Esophagus squamous epithelium (tissue), 5 donors: ENCODE measurements around the gene INO80D. TPM values are rescaled to one million over a fixed set of nuclear protein-coding genes. Genes with fewer than 3 reads are reported as not detected.

Source experiments
- DNase-seq: peaks from one replicate; lab custom pipeline; 2025; lab: John Stamatoyannopoulos, UW
- H3K27ac ChIP-seq, 4 donors: fragments of 200-600 bp; sonication (generic); one replicate each; pipeline ENCODE4 v1.5.1; 2016 to 2019; ENCODE audit warnings: mild to moderate bottlenecking in 1 of 4
- H3K27me3 ChIP-seq, 4 donors: fragments of 200-600 bp; sonication (generic); 1 replicate in 3 of 4; 2 replicates in 1 of 4; pipeline versions ENCODE4 v1.5.1 to v1.6.0; 2017 to 2021; ENCODE audit warnings: antibody characterized with exemption in 1 of 4
- H3K36me3 ChIP-seq, 3 donors: fragments of 200-600 bp; sonication (generic); one replicate each; pipeline ENCODE4 v1.5.1; 2016 to 2019
- H3K4me1 ChIP-seq, 3 donors: fragments of 200-600 bp; sonication (generic); one replicate each; pipeline ENCODE4 v1.5.1; 2017 to 2019
- H3K4me3 ChIP-seq, 4 donors: fragments of 200-600 bp; sonication (generic); 1 replicate in 3 of 4; 2 replicates in 1 of 4; pipeline ENCODE4 v1.5.1; 2016 to 2019; ENCODE audit warnings: mild to moderate bottlenecking in 2 of 4, moderate library complexity in 1 of 4
- H3K9me3 ChIP-seq, 3 donors: fragments of 200-600 bp; sonication (generic); one replicate each; pipeline ENCODE4 v1.5.1; 2016 to 2019
- CTCF ChIP-seq, 6 experiments: fragments of 450-650 bp in 4 of 6; fragments of 200-600 bp in 2 of 6; sonication (generic) in 2 of 6; IDR thresholded peaks; one replicate each; pipeline ENCODE4 v1.5.1; 2016 to 2019; ENCODE audit warnings: antibody characterized with exemption in 6 of 6, mild to moderate bottlenecking in 4 of 6, moderate library complexity in 4 of 6
- POLR2A ChIP-seq, 4 donors: fragments of 450-650 bp; IDR thresholded peaks; one replicate each; pipeline ENCODE4 v1.6.1; 2017; ENCODE audit warnings: antibody characterized with exemption in 4 of 4, mild to moderate bottlenecking in 4 of 4, moderate library complexity in 3 of 4
- WGBS, 2 donors: methylation state at CpG; one replicate each; pipeline ENCODE4 v1.1.5; 2018; 5-methylcytosine and 5-hydroxymethylcytosine counted together
- intact Hi-C: fragments of 100-400 bp; cut with DNase I; formaldehyde crosslinking; loops from one replicate; pipeline ENCODE4 v1.15.0; 2022
- total RNA-seq, 4 donors: library from RNA; depleted of rRNA; stranded (reverse); fragments of >200 nt; gene quantifications; one replicate each; pipeline ENCODE4 v1.1.0, GENCODE V29; 2016
- donor health status: DM: yes; HTN: yes; CAD: no.

Gene INO80D
- total RNA-seq, 4 donors from 2014 or later = 9.6 to 20.2 (median 17.1) TPM

DNA sequence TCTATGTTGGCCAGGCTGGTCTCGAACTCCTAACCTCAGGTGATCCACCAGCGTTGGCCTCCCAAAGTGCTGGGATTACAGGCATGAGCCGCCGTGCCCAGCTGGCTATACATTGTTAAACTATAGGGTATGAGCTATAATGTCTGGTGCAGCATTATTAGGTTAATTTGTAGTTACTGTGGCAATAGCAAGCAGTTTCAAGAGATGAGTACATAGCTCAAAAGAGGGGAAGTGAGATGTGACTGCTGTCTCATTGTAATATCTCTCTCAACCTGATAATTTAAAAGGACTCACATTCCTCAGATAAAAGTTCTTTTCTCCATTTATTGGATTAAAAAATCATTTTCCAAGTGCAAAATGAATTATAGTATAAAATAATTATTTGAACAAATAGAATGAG lies 116.4 kb downstream of the INO80D start:
- Histone ChIP-seq H3K9me3 (no peaks in the 10 kb centered on the region), H3K4me1 (peaks cover 0 to 21% (median 0%) of the 10 kb centered on the region in 3 donors), H3K27me3 (peaks cover 0 to 5% (median 0%) of the 10 kb centered on the region in 4 donors), H3K4me3 (no peak overlapping the region), H3K36me3 (no peaks in the 10 kb centered on the region), H3K27ac (no peak overlapping the region)
- intact Hi-C loops = no loop called here
- TF ChIP-seq CTCF (IDR thresholded peaks at IDR 0.05) = no peak
- no peak for TF ChIP-seq POLR2A (IDR thresholded peaks at IDR 0.05)
- WGBS, 2 donors = 78 to 86% methylated on average over 4 of the region's 4 CpGs
- no peak for DNase-seq

GRCh38 chr2:205967391-205968075 lies 118.4 kb downstream of the INO80D start:
- no peaks in the 10 kb centered on the region for H3K36me3 ChIP-seq
- no peak for DNase-seq
- TF ChIP-seq POLR2A (IDR thresholded peaks at IDR 0.05) = no peak
- TF ChIP-seq CTCF (IDR thresholded peaks at IDR 0.05) = no peak
- 61 to 75% methylated on average over 6 of the region's 7 CpGs for WGBS, 2 donors
- H3K4me3 ChIP-seq = no peak overlapping the region
- peaks cover 0 to 5% (median 0%) of the 10 kb centered on the region in 4 donors for H3K27me3 ChIP-seq
- peaks cover 0 to 21% (median 0%) of the 10 kb centered on the region in 3 donors for H3K4me1 ChIP-seq
- H3K9me3 ChIP-seq = no peaks in the 10 kb centered on the region
- H3K27ac ChIP-seq = no peak overlapping the region
- intact Hi-C loops = no loop called here

DNA sequence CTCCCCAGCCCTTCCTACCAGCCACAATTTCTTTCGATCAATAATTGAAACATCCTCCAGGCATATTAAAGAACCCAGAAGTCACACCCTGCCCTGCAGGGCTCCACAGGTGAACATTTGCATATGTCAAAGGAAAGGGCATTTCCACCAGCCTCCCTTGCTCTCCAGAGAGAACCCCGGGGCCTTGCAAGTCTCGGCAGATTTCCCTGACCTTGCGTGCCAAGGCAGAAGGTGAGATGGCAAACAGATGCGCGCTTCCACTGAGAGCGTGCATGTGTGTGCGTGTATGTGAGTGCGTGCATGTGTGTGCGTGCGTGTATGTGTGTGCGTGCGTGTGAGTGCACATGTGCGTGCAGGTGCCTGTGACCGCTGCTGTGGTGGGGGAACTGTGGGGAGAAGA lies 120.3 kb downstream of the INO80D start:
- TF ChIP-seq POLR2A (IDR thresholded peaks at IDR 0.05) (no peak), CTCF (IDR thresholded peaks at IDR 0.05) (no peak)
- Histone ChIP-seq H3K27me3 (peaks cover 0 to 5% (median 0%) of the 10 kb centered on the region in 4 donors), H3K27ac (no peak overlapping the region), H3K36me3 (no peaks in the 10 kb centered on the region), H3K9me3 (no peaks in the 10 kb centered on the region), H3K4me3 (peak overlapping the region in 1 of 4 donors; percentile 16), H3K4me1 (peaks cover 0 to 16% (median 0%) of the 10 kb centered on the region in 3 donors)
- 53 to 54% methylated on average over 15 of the region's 15 CpGs for WGBS, 2 donors
- intact Hi-C loops = no loop called here
- DNase-seq = no peak

DNA sequence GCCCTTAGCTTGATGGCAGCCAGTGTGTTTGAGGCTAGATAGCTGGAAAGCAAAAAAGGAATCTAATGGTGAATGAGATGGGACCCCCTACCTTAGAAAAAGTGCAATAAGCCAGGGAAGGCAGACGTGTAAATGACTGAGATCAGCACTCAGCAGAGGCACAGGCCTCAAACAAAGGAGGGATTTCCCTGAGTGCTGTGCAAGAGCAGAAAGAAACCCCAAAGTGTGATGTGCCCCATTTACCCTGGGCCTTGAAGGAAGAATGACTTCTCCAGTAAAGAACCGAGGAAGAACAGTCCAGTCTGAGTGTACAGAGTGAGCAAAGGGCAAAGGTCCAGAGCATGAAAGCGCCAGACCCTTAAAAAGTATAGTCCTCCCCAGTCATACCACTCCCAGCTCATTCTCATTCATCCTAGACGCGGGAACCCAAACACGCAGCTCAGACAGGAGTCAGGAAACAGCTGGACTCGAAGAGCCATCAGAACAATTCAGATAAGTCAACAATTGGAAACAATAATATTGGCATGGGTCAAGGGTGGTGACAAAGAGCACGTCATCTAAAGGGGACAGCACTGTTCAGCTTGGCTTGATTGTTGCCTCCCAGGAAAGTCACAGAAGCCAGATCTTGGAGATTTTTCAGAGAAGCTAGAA lies 121.7 kb downstream of the INO80D start:
- TF ChIP-seq CTCF (IDR thresholded peaks at IDR 0.05) (no peak), POLR2A (IDR thresholded peaks at IDR 0.05) (no peak)
- H3K36me3 ChIP-seq = no peaks in the 10 kb centered on the region
- H3K9me3 ChIP-seq = no peaks in the 10 kb centered on the region
- no peak overlapping the region for H3K27ac ChIP-seq
- intact Hi-C loops = no loop called here
- 72 to 79% methylated on average over 8 of the region's 8 CpGs for WGBS, 2 donors
- DNase-seq = no peak
- no peak overlapping the region for H3K4me3 ChIP-seq
- H3K27me3 ChIP-seq = peaks cover 0 to 5% (median 0%) of the 10 kb centered on the region in 4 donors
- peaks cover 0 to 16% (median 0%) of the 10 kb centered on the region in 3 donors for H3K4me1 ChIP-seq

DNA sequence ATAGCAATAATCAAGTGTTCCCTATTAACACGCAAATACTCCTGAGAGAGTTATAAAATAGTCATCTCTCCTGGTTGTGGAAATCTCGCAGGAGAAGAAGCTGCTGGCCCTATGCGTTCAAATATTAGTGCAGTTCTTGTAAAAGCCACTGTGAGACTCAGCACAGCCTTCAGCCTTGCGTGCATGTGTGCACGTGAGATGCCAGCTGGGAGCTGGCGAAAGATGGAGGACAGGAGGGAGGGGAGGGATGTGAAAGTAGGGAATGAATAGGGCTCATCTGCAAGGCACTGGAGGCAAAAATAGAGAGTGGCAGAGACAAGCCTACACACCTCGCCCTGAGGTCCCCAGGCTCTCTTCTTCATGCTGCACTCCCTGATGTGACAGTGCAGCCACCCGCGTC lies 126.5 kb downstream of the INO80D start:
- no peak for TF ChIP-seq CTCF (IDR thresholded peaks at IDR 0.05)
- no peak for TF ChIP-seq POLR2A (IDR thresholded peaks at IDR 0.05)
- H3K4me3 ChIP-seq = no peak overlapping the region
- H3K27ac ChIP-seq = no peak overlapping the region
- no peaks in the 10 kb centered on the region for H3K27me3 ChIP-seq
- intact Hi-C loops = no loop called here
- no peak for DNase-seq
- no peaks in the 10 kb centered on the region for H3K9me3 ChIP-seq
- no peaks in the 10 kb centered on the region for H3K36me3 ChIP-seq
- H3K4me1 ChIP-seq = no peaks in the 10 kb centered on the region
- WGBS, 2 donors = 91 to 92% methylated on average over 9 of the region's 9 CpGs
